NCI-H774 (cell line): ENCODE measurements around the gene RXFP4.
A peak's percentile ranks its signal among the peaks of the same experiment; 100 is the strongest.

Experiments used
- DNase-seq: peaks from one replicate; lab custom pipeline; 2025; lab: John Stamatoyannopoulos, UW

The RXFP4 gene

GRCh38 chr1:155931332-155932038, 10.0 kb upstream of the RXFP4 start:
- DNase-seq: no peak

GRCh38 chr1:155932081-155932480, 9.4 kb upstream of the RXFP4 start:
- no peak for DNase-seq

- DNase-seq: no peak
These were observed 9.0 kb upstream of the RXFP4 start for GRCh38 chr1:155932487-155932886.

- DNase-seq: no peak
These were observed 7.8 kb upstream of the RXFP4 start for GRCh38 chr1:155933591-155934096.

GRCh38 chr1:155934097-155934935, 7.1 kb upstream of the RXFP4 start, which contains the start of gene KHDC4:
TSS of gene KHDC4 (minus strand) at chr1:155934413. CDS start at chr1:155934373, 40 bp downstream.
- DNase-seq: peak; percentile 99

DNA sequence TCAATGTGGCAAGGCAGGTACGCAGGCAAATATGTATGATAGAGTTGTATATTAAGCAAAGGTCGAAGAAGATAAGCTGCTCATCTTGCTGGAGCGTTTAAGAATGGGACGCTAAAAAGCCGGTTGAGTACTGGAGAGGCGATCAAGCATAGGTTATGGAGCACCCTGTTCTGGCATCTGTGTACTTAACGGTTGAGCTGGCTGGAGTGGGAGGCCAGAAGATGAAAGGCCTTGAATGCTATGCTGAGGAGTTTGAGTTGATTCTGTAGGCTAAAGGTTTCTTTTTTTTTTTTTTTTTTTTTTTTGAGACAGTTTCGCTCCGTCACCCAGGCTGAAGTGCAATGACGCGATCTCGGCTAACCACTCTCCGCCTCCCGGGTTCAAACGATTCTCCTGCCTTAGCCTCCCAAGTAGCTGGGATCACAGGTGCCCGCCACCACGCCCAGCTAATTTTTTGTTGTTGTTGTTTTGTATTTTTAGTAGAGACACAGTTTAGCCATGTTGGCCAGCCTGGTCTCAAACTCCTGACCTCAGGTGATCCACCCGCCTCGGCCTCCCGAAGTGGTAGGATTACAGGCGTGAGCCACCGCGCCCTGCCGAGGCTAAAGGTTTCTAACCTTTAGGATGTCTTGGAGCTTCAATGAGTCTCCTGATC, 6.4 kb upstream of the RXFP4 start:
- DNase-seq: no peak

- DNase-seq: peak; percentile 28
These were observed 3.2 kb upstream of the RXFP4 start for GRCh38 chr1:155938220-155938627.

DNA sequence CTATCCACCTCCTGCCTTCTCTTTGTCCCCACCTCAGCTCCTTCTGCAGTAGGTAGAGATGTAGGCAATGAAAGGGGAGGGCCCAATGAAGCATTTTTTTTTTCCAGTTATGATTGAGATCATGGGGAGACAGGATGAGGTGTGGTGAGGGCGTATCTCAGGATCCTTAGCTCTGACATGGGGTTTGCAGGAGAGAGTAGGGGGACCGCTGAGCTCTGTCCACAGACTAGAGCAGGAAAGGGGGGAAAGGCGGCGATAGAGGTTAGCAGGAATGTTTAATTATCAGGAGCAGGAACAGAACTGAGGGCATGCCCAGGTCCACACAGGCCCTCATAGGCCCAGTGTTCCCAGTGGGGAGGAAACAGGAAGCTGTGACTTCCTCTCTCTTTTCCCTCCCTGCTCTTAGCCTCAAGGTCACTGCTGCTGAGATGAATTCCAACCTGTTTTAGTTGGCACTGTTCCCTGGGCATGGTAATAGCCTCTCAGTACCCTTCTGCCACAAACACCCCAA, 901 bp upstream of the RXFP4 start:
- DNase-seq: no peak

GRCh38 chr1:155941845-155942531, 550 bp downstream of the RXFP4 start:
- DNase-seq: no peak

DNA sequence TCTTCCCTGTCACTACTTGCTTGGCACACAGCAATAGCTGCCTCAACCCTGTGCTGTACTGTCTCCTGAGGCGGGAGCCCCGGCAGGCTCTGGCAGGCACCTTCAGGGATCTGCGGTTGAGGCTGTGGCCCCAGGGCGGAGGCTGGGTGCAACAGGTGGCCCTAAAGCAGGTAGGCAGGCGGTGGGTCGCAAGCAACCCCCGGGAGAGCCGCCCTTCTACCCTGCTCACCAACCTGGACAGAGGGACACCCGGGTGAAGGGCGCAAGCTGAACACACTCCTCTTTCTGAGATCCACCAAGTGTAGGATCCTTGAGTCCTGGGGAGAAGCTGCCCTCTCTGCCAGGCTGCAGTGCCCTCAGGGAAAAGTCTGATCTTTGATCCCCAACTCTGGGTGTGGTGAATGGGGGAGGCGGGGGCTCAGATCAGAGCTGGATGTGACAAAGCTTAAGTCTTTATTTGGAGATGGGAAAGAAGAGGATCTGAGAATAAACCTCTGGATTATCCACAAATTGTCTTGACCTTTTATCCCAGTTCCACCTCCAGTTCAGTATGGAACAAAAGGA, 1.2 kb downstream of the RXFP4 start:
- DNase-seq: no peak

DNA sequence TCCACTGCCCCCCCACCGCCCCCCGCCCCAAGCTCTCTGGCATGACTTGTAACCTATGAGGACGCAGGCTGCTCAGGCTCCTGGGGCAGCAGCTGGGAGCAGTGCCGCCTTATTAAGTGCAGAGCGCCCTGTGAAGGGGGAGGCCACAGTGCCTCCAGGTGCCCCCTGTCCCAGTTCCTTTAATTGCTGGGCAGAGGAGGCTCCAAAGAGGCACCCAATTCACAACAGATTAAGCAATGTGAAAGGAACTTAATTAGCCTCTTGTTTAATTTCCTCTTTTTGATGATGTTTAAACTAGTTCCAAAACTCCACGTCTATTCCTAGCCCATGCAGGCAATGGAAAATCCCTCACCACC, 3.0 kb downstream of the RXFP4 start:
- peak; percentile 60 for DNase-seq

GRCh38 chr1:155946633-155947219, 5.3 kb downstream of the RXFP4 start:
- no peak for DNase-seq

GRCh38 chr1:155947292-155947691, 5.9 kb downstream of the RXFP4 start:
- DNase-seq: no peak

DNA sequence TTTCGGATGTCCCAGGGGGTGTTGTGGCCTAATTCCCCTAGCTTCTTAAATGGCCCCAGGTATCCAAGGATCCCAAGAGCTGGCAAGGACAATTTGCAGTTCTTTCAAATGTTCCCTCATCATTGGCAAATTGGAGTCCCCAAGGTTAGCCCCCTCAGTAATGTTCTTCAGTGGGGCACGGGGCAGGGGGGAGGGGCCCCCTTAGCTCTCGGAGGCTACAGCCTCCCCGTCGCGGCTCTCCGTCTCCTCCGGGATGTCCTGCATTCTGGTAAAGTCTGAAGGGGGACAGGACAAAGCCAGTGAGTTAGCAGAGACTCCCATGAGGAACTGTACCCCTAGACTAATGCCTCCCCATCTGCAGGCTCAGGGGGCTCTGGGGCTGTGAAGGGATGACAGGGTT, 6.3 kb downstream of the RXFP4 start:
- DNase-seq: no peak

- no peak for DNase-seq
These were observed 9.4 kb downstream of the RXFP4 start for GRCh38 chr1:155950829-155951228.

DNA sequence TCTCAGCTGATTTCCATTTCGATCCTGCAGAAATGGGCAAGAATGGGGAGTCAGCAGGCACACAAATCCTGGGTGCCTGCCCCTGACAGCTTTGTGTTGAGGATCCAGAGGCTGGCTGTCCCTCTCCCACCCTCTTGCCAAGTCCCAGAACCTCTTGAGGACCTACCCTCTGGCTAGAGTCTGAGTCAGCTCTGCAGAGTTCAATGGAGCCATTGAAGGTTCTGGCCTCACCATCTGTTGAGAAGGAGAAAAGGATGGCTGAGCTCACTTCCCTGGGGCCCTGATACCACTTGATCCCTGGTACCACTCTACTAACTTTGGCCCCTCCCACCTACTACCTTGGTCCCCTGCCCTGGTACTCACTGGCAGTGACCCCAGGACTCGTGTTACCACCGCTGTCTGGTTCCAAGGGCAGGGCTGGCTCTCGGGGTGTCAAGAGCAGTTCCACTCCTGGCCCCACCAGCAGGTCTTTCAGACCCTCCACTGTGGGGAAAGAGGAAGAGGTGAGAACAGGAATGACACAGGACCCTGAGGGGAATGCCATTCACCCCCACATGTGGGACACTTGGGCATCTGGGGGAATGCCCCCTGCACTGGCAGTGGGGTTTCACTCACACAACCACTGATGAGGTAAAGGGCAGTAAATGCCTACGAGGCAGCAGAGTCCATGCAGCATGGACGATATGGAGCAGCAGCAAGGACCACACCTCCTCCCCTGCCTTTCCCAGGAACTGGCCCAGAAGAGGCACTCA, 10.5 kb downstream of the RXFP4 start:
- DNase-seq: no peak

GRCh38 chr1:155952505-155952890, 11.1 kb downstream of the RXFP4 start:
- no peak for DNase-seq

GRCh38 chr1:155954645-155955044, 13.2 kb downstream of the RXFP4 start:
- DNase-seq: no peak

DNA sequence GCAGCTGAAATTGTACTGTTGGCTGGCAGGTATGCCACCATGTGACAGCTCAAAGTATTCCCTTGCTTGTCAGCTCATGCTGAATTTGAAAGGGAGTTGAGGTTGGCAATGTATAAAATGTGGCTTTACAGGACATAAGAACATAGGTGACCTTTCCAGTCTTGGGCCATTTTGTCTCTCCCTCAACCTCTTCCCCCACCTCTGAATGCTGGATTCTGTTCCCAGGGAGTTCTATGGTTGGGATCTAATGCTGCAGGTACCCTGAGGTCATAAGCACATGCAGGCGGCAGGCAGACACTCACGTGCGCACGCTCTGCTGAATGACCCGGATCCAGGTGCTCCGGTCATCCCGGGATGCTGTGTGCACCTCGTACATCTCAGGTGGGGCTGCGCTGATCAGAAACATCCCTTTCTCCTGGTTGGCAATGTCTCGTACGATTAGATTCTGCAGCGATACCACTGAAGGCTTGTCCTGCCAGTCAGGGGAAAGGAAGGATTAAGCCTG, 16.0 kb downstream of the RXFP4 start:
- DNase-seq: no peak

DNA sequence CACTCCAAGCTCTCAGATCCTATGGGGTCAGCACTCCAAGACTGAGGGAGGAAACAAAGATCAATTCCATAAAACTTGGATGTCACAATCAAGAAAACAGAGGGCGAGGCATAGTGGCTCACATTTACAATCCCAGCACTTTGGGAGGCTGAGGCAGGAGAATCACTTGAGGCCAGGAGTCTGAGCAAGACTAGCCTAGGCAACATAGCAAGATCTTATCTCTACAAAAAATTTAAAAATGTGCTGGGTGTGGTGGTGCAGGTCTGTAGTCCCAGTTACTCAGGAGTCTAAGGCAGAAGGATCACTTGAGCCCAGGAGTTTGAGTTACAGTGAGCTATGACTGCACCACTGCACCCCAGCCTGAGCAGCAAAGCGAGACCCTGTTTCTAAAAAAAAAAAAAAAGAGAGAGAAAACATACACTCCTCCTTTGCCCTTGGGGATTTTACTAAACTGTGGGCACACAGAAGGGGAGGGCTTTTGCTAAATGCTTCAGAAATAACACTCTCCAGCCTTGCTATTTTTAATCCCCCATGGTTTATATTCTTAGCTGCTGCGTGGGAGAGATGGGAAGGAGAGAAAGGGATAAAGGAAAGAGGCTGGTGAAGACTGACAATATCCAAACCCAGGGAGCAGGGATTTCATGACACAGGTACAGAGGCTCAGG, 18.8 kb downstream of the RXFP4 start:
- DNase-seq: no peak
